H9 (cell line): ENCODE measurements around the gene MRPL40. TPM values are rescaled to one million over a fixed set of nuclear protein-coding genes. Genes with fewer than 3 reads are reported as not detected.

ENCODE experiments used
- DNase-seq: peaks from one replicate; pipeline ENCODE4 v3.0.0-alpha.2; 2017
- H2AFZ ChIP-seq: one replicate; pipeline ENCODE4 v1.6.1; 2013; ENCODE audit warnings: mild to moderate bottlenecking, low read length, control low read depth, moderate library complexity
- H2AK5ac ChIP-seq: 2 replicates; pipeline ENCODE4 v1.6.1; 2013; ENCODE audit warnings: low read length, control low read depth, mixed read lengths; ENCODE audit not compliant: insufficient read length
- H2BK120ac ChIP-seq: one replicate; pipeline ENCODE4 v1.6.1; 2013; ENCODE audit warnings: low read depth, mild to moderate bottlenecking, low read length, control low read depth, inconsistent platforms; ENCODE audit not compliant: poor library complexity, severe bottlenecking
- H2BK12ac ChIP-seq: 2 replicates; pipeline ENCODE4 v1.6.1; 2013; ENCODE audit warnings: low read length, control low read depth, mixed read lengths, low read depth; ENCODE audit not compliant: insufficient read length
- H2BK15ac ChIP-seq: 2 replicates; pipeline ENCODE4 v1.6.1; 2013; ENCODE audit warnings: low read depth, low read length, control low read depth
- H2BK20ac ChIP-seq: one replicate; pipeline ENCODE4 v1.6.1; 2013; ENCODE audit warnings: low read depth, mild to moderate bottlenecking, low read length, control low read depth, inconsistent platforms; ENCODE audit not compliant: poor library complexity, severe bottlenecking
- H2BK5ac ChIP-seq: 2 replicates; pipeline ENCODE4 v1.6.1; 2013; ENCODE audit warnings: low read length, control low read depth, mixed read lengths; ENCODE audit not compliant: insufficient read length
- H3K14ac ChIP-seq: 2 replicates; pipeline ENCODE4 v1.6.1; 2013; ENCODE audit warnings: low read length, control low read depth; ENCODE audit not compliant: insufficient read depth
- H3K18ac ChIP-seq: 2 replicates; pipeline ENCODE4 v1.6.1; 2013; ENCODE audit warnings: low read depth, mild to moderate bottlenecking, mixed read lengths, low read length, control low read depth; ENCODE audit not compliant: insufficient read length
- H3K23ac ChIP-seq: 2 replicates; pipeline ENCODE4 v1.6.1; 2013; ENCODE audit warnings: low read length, control low read depth, mixed read lengths, low read depth; ENCODE audit not compliant: insufficient read length
- H3K23me2 ChIP-seq: 2 replicates; pipeline ENCODE4 v1.6.1; 2013; ENCODE audit warnings: low read depth, mild to moderate bottlenecking, mixed read lengths, low read length, control low read depth; ENCODE audit not compliant: insufficient read length, poor library complexity, severe bottlenecking
- H3K27ac ChIP-seq: 2 replicates; pipeline ENCODE4 v1.5.1; 2013; ENCODE audit warnings: low read length, control low read depth, mixed read lengths, low read depth; ENCODE audit not compliant: insufficient read length
- H3K27me3 ChIP-seq: 2 replicates; pipeline ENCODE4 v1.6.1; 2013; ENCODE audit warnings: low read length, control low read depth, inconsistent platforms; ENCODE audit not compliant: insufficient read depth
- H3K4ac ChIP-seq: 2 replicates; pipeline ENCODE4 v1.6.1; 2013; ENCODE audit warnings: low read depth, mild to moderate bottlenecking, control low read depth, inconsistent platforms, low read length, moderate library complexity
- H3K4me1 ChIP-seq: 2 replicates; pipeline ENCODE4 v1.6.1; 2013; ENCODE audit warnings: low read length, control low read depth, inconsistent platforms; ENCODE audit not compliant: insufficient read depth
- H3K4me2 ChIP-seq: 2 replicates; pipeline ENCODE4 v1.6.1; 2013; ENCODE audit warnings: low read length, control low read depth, mixed read lengths; ENCODE audit not compliant: insufficient read length, insufficient read depth
- H3K56ac ChIP-seq: 2 replicates; pipeline ENCODE4 v1.6.1; 2013; ENCODE audit warnings: low read depth, mild to moderate bottlenecking, mixed read lengths, low read length, control low read depth; ENCODE audit not compliant: insufficient read length
- H3K79me1 ChIP-seq: 2 replicates; pipeline ENCODE4 v1.6.1; 2013; ENCODE audit warnings: low read depth, mild to moderate bottlenecking, moderate library complexity, low read length, control low read depth, inconsistent platforms; ENCODE audit not compliant: insufficient read depth, poor library complexity, severe bottlenecking
- H3K79me2 ChIP-seq: 2 replicates; pipeline ENCODE4 v1.6.1; 2013; ENCODE audit warnings: low read length, control low read depth, inconsistent platforms; ENCODE audit not compliant: insufficient read depth
- H3K9ac ChIP-seq: 2 replicates; pipeline ENCODE4 v1.6.1; 2013; ENCODE audit warnings: low read length, control low read depth, mixed read lengths; ENCODE audit not compliant: insufficient read length; ENCODE audit errors: extremely low read depth
- H3K9me3 ChIP-seq: one replicate; pipeline ENCODE4 v1.6.1; 2013; ENCODE audit warnings: low read depth, low read length, inconsistent platforms; ENCODE audit not compliant: control insufficient read depth
- H3T11ph ChIP-seq: one replicate; pipeline ENCODE4 v1.6.1; 2013; ENCODE audit warnings: mild to moderate bottlenecking, low read length, control low read depth, inconsistent platforms
- H4K20me1 ChIP-seq: one replicate; pipeline ENCODE4 v1.6.1; 2013; ENCODE audit not compliant: control insufficient read depth, insufficient read length, insufficient read depth
- H4K5ac ChIP-seq: 2 replicates; pipeline ENCODE4 v1.6.1; 2013; ENCODE audit warnings: low read depth, mild to moderate bottlenecking, mixed read lengths, low read length, control low read depth; ENCODE audit not compliant: insufficient read length
- H4K8ac ChIP-seq: replicated peaks from 2 replicates; pipeline ENCODE4 v1.6.1; 2013; ENCODE audit warnings: low read length, control low read depth, mixed read lengths, low read depth; ENCODE audit not compliant: insufficient read length
- H4K91ac ChIP-seq: 2 replicates; pipeline ENCODE4 v1.6.1; 2013; ENCODE audit warnings: low read depth, mild to moderate bottlenecking, moderate library complexity, mixed read lengths, low read length, control low read depth; ENCODE audit not compliant: insufficient read length
- H3K27ac Mint-ChIP-seq, 3 experiments: 2 replicates in 2 of 3; 3 replicates in 1 of 3; pipeline ENCODE4 v1.8.0; 2020 to 2021; ENCODE audit warnings: mixed read lengths in 3 of 3, mild to moderate bottlenecking in 1 of 3, moderate library complexity in 1 of 3
- H3K27me3 Mint-ChIP-seq: 2 replicates; pipeline ENCODE4 v1.8.0; 2021; ENCODE audit warnings: low read depth, mild to moderate bottlenecking, moderate library complexity, mixed read lengths
- H3K36me3 Mint-ChIP-seq, 3 experiments: 2 replicates in 2 of 3; 3 replicates in 1 of 3; pipeline ENCODE4 v1.8.0; 2020 to 2021; ENCODE audit warnings: low read depth in 3 of 3, mixed read lengths in 3 of 3; ENCODE audit not compliant: insufficient read depth in 1 of 3
- H3K4me1 Mint-ChIP-seq, 2 experiments: 2 replicates each; pipeline ENCODE4 v1.8.0; 2020; ENCODE audit warnings: mixed read lengths in 2 of 2
- H3K4me3 Mint-ChIP-seq, 2 experiments: 2 replicates in 1 of 2; 3 replicates in 1 of 2; pipeline ENCODE4 v1.8.0; 2020 to 2021; ENCODE audit warnings: mild to moderate bottlenecking in 2 of 2, mixed read lengths in 2 of 2, moderate library complexity in 1 of 2
- H3K9me3 Mint-ChIP-seq, 2 experiments: 2 replicates in 1 of 2; 3 replicates in 1 of 2; pipeline ENCODE4 v1.8.0; 2020; ENCODE audit warnings: mild to moderate bottlenecking in 2 of 2, mixed read lengths in 2 of 2, moderate library complexity in 1 of 2
- WGBS: extraction: QIAGEN DNeasy Blood & Tissue Kit; methylation state at CpG from one replicate; pipeline ENCODE4 v1.1.7; 2013; ENCODE audit warnings: missing lambda C conversion rate, low lambda C conversion rate, mixed read lengths; ENCODE audit not compliant: insufficient read length; ENCODE audit errors: extremely low coverage; 5-methylcytosine and 5-hydroxymethylcytosine counted together
- total RNA-seq: library from RNA; stranded (reverse); gene quantifications from 2 replicates; pipeline ENCODE4 v1.2.1, GENCODE V29; 2021
- TF ChIP-seq, protein P1 (sequence below): fragments of 200-600 bp; sonication (generic); conservative IDR thresholded peaks from 3 replicates; pipeline ENCODE4 v1.8.0; 2021; ENCODE audit warnings: antibody characterized with exemption, mild to moderate bottlenecking

The MRPL40 gene
- total RNA-seq, 1 experiment from 2014 or later: 15.2 TPM

DNA sequence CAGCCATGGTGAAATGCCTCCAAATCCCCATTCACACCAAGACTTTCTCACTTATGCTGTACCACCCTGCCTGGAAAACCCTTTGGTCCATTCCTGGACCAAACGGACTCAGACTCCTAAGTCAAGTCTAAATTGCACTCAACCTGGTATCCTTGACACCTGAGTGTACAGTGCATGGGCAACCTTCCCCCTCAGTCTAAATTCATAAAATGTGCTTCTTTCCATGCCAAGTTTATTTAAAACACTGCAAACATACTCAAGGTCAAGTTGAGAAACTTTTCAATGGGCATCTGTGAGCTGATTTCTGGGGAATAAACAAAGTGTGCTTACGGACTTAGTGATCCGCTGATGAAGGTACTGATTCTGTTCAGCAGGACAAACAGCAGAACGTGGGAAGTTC lies 27.2 kb upstream of the MRPL40 start:
- Mint-ChIP-seq H3K4me3 (no peak overlapping the region), H3K4me1 (no peaks in the 10 kb centered on the region), H3K27me3 (no peaks in the 10 kb centered on the region; the same call in 1 of the 2 replicates), H3K36me3 (peaks cover 37 to 80% (median 46%) of the 10 kb centered on the region in 3 experiments; a peak in 6 of 7 replicates), H3K27ac (no peak overlapping the region), H3K9me3 (no peaks in the 10 kb centered on the region)
- no peak overlapping the region for H2BK5ac ChIP-seq
- H4K20me1 ChIP-seq: no peaks in the 10 kb centered on the region
- H3K56ac ChIP-seq: no peak overlapping the region
- no peak for DNase-seq
- no peaks in the 10 kb centered on the region for H3K79me2 ChIP-seq
- no peak overlapping the region for H4K91ac ChIP-seq
- H3K4me1 ChIP-seq: no peaks in the 10 kb centered on the region
- no peaks in the 10 kb centered on the region for H3K27me3 ChIP-seq
- WGBS: no CpG with 5 or more reads among the region's 4 CpGs
- H3K9me3 ChIP-seq: no peaks in the 10 kb centered on the region
- no peak overlapping the region for H3K9ac ChIP-seq
- no peak overlapping the region for H3T11ph ChIP-seq
- no peaks in the 10 kb centered on the region for H3K23me2 ChIP-seq
- H3K4ac ChIP-seq: no peak overlapping the region
- H3K27ac ChIP-seq: no peak overlapping the region
- H2AK5ac ChIP-seq: no peak overlapping the region
- no peak overlapping the region for H4K8ac ChIP-seq
- H3K4me2 ChIP-seq: no peak overlapping the region
- H3K79me1 ChIP-seq: no peaks in the 10 kb centered on the region
- H2BK12ac ChIP-seq: no peak overlapping the region
- no peak overlapping the region for H3K14ac ChIP-seq
- H2AFZ ChIP-seq: no peak overlapping the region
- H2BK20ac ChIP-seq: no peak overlapping the region
- TF ChIP-seq, protein P1, sequence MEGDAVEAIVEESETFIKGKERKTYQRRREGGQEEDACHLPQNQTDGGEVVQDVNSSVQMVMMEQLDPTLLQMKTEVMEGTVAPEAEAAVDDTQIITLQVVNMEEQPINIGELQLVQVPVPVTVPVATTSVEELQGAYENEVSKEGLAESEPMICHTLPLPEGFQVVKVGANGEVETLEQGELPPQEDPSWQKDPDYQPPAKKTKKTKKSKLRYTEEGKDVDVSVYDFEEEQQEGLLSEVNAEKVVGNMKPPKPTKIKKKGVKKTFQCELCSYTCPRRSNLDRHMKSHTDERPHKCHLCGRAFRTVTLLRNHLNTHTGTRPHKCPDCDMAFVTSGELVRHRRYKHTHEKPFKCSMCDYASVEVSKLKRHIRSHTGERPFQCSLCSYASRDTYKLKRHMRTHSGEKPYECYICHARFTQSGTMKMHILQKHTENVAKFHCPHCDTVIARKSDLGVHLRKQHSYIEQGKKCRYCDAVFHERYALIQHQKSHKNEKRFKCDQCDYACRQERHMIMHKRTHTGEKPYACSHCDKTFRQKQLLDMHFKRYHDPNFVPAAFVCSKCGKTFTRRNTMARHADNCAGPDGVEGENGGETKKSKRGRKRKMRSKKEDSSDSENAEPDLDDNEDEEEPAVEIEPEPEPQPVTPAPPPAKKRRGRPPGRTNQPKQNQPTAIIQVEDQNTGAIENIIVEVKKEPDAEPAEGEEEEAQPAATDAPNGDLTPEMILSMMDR: no peak
- H4K5ac ChIP-seq: no peak overlapping the region
- no peak overlapping the region for H3K18ac ChIP-seq
- no peak overlapping the region for H3K23ac ChIP-seq
- no peak overlapping the region for H2BK15ac ChIP-seq
- H2BK120ac ChIP-seq: no peak overlapping the region
